Measurements from ENCODE around the gene LRRC9.

DNA sequence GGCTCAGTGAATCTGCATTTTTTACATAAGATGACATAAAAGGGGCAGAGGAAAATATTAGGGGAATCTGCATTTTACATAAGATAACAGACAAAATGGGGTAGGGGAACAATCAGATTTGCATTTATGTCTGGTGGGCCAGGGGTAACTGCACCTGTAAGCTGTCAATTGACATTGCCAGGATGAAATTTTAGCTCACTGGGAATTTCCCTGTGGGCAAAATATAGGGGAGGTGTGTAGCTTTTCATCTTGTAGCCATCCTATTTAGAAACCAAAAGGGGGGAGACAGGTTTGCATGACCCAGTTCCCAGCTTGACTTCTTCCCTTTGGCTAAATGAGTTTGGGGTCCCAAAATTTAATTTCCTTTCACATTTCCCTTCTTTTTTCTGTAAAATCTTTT is 175.3 kb downstream of the LRRC9 start:
- TF ChIP-seq, protein P1, sequence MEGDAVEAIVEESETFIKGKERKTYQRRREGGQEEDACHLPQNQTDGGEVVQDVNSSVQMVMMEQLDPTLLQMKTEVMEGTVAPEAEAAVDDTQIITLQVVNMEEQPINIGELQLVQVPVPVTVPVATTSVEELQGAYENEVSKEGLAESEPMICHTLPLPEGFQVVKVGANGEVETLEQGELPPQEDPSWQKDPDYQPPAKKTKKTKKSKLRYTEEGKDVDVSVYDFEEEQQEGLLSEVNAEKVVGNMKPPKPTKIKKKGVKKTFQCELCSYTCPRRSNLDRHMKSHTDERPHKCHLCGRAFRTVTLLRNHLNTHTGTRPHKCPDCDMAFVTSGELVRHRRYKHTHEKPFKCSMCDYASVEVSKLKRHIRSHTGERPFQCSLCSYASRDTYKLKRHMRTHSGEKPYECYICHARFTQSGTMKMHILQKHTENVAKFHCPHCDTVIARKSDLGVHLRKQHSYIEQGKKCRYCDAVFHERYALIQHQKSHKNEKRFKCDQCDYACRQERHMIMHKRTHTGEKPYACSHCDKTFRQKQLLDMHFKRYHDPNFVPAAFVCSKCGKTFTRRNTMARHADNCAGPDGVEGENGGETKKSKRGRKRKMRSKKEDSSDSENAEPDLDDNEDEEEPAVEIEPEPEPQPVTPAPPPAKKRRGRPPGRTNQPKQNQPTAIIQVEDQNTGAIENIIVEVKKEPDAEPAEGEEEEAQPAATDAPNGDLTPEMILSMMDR (IDR thresholded peaks at IDR 0.05) = no peak
- no peak for TF ChIP-seq POLR2A (IDR thresholded peaks at IDR 0.05)
